HG03521 (cell line): ENCODE measurements around the gene CER1.
"Not testable (repeated sequence)": the region's sequence is repeated elsewhere in the genome, so short reads cannot be mapped to it uniquely, and the experiment has no call there.

Source experiments
- ATAC-seq: cut with Tn5 transposase; IDR thresholded peaks from one replicate; pipeline ENCODE4 v1.9.1; 2021; ENCODE audit warnings: mild to moderate bottlenecking, moderate library complexity; ENCODE audit not compliant: unreplicated experiment

Gene CER1

GRCh38 chr9:14719231-14719923 lies 3.2 kb downstream of the CER1 start:
- no peak for ATAC-seq

- no peak for ATAC-seq
Observed at GRCh38 chr9:14715102-14715501, 7.4 kb downstream of the CER1 start.

GRCh38 chr9:14713187-14713767 lies 9.3 kb downstream of the CER1 start:
- no peak for ATAC-seq

- ATAC-seq, result no peak
Observed at GRCh38 chr9:14710804-14711203, 11.7 kb downstream of the CER1 start.

GRCh38 chr9:14706530-14707140 lies 15.9 kb downstream of the CER1 start:
- no peak for ATAC-seq

GRCh38 chr9:14705079-14705478 lies 17.5 kb downstream of the CER1 start:
- no peak for ATAC-seq

GRCh38 chr9:14704281-14704680 lies 18.3 kb downstream of the CER1 start:
- ATAC-seq, result no peak

GRCh38 chr9:14702200-14702720 lies 20.3 kb downstream of the CER1 start:
- ATAC-seq, result no peak

GRCh38 chr9:14693251-14693861 lies 29.2 kb downstream of the CER1 start, which contains the start of gene ZDHHC21:
Gene ZDHHC21, minus strand, starts transcription at chr9:14693432. Its CDS starts 19,092 bp downstream, at chr9:14674340.
- ATAC-seq, result peak; percentile 79

- ATAC-seq, result peak; percentile 34
Observed at GRCh38 chr9:14692470-14693250, 29.9 kb downstream of the CER1 start.

GRCh38 chr9:14690948-14691730 lies 31.4 kb downstream of the CER1 start:
- no peak for ATAC-seq

GRCh38 chr9:14687042-14687719 lies 35.4 kb downstream of the CER1 start:
- ATAC-seq, result no peak

GRCh38 chr9:14686168-14686567 lies 36.4 kb downstream of the CER1 start:
- no peak for ATAC-seq

GRCh38 chr9:14682616-14683015 lies 39.9 kb downstream of the CER1 start:
- not testable (repeated sequence) for ATAC-seq

GRCh38 chr9:14678776-14679175 lies 43.8 kb downstream of the CER1 start:
- no peak for ATAC-seq

- ATAC-seq, result no peak
Observed at GRCh38 chr9:14677872-14678271, 44.7 kb downstream of the CER1 start.

GRCh38 chr9:14677396-14677795 lies 45.1 kb downstream of the CER1 start:
- no peak for ATAC-seq

- ATAC-seq, result no peak
Observed at GRCh38 chr9:14674630-14675029, 47.9 kb downstream of the CER1 start.

- no peak for ATAC-seq
Observed at GRCh38 chr9:14671377-14671776, 51.2 kb downstream of the CER1 start.
